CD4-positive, alpha-beta T cell treated with Interleukin-21 for 1 hour (primary cell): ENCODE data around the gene ARHGEF37.

ENCODE experiments used
- DNase-seq: peaks from one replicate; pipeline ENCODE4 v3.0.0-alpha.2; 2020

Gene ARHGEF37

GRCh38 chr5:149604321-149604720 lies 23.0 kb downstream of the ARHGEF37 start:
- DNase-seq = no peak

- DNase-seq = no peak
These were observed 24.2 kb downstream of the ARHGEF37 start for GRCh38 chr5:149605354-149605997.

DNA sequence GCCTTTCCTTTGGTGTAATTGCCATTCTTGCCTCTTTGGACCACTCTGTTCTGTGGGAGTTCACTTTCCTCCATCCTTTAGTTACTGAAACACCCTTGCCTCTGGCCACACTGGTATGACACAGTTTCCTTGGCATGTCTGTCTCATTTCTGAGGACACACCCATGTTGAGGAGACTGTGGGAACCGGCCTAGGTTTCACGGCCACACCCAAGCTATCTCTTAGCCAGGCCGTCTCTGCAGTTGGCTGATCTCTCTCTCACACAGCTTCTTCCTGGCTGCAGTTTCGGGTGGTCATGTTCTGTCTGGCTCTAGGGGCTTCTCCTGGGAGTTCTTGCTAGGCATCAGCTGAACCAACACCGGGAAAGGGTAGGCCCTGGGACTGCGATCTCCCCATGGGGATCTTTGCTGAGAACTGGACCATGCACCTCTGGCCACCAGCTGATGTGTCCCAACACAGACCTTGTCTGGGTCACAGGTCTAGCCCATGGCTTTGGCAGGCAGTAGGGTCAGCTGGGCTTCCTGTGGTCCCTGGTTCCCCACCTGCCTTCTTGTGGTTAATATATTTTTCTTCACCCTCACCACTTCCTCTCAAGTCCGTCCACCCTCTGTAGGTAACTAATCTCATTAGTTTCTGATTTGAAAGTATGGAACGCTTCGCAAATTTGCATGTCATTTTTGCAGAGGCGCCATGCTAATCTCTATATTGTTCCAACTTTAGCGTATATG lies 24.9 kb downstream of the ARHGEF37 start:
- peak; percentile 9 for DNase-seq

DNA sequence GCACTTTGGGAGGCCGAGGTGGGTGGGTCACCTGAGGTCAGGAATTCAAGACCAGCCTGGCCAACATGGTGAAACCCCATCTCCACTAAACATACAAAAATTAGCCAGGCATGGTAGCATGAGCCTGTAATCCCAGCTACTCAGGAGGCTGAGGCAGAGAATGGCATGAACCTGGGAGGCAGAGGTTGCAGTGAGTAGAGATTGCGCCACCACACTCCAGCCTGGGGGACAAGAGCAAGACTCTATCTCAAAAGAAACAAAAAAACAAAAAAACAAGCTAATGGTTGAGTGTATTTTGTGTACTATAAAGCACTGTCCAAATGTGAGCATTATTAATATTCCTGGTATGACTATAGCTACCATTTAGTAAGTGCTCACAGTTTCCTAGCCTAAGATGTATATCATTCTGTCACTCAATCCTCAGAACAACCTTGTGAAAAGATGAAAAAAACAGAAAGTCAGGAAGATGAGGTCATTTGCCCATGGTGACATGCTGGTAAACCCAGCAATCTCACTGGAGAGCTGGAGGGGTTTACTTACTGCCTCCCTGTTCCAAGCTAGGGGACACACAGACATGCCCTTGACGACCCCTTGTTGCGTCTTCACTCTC lies 27.7 kb downstream of the ARHGEF37 start:
- no peak for DNase-seq

DNA sequence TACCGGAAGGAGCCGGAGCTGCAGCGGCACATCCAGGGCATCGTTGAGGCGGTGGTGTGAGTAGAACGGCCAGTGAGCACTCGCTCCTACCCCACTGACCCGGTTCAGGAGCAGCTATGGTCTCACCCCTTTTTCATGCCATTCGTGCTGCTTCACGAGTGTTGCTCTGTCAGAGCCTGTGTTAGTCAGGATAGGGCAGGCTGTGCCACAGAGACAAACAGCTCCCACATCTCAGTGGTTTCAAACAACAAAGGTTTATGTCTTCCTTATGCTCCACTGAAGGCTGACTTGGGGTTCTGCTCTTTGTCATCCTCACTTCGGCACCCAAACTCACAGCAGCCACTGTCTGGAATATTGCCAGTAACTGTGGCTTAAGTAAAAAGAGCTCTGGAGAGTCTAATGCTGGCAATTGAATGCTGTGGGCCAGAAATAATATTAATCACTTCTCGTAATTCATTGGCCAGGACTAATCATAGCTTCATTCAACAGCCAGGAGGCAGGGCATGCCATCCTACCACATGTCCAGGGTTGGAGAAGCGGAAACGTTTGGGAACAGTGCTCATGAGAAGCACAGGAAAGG lies 28.4 kb downstream of the ARHGEF37 start:
- no peak for DNase-seq

GRCh38 chr5:149610589-149611255 lies 29.4 kb downstream of the ARHGEF37 start:
- no peak for DNase-seq

GRCh38 chr5:149611326-149611725 lies 30.0 kb downstream of the ARHGEF37 start:
- no peak for DNase-seq

- no peak for DNase-seq
These were observed 33.0 kb downstream of the ARHGEF37 start for GRCh38 chr5:149614034-149614907.

GRCh38 chr5:149615976-149616375 lies 34.7 kb downstream of the ARHGEF37 start:
- no peak for DNase-seq

DNA sequence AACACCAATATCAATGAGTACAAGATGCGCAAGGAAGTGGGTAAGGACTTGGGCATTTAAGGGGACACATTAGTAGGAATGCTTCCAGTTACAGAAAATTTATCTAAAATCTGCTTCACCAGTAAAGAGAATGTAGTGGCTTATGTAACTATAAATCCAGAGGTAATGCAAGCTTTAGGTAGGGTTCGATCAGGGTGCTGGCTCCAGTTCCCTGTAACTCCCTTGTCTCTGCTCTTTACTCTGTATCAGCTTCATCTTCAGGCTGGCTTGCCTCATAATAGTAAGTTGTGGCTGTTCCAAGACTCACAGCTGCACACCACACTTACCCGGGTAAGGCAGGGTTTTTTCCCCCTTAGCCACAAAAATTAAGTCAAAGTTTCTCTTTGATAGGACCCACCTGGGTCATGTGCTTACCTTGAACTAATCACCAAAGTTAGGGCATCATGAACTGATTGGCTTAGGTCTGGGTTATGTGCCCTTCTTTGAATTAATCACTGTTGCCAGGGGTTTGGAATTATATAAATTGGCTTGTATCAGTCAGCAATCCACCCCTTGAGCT lies 35.5 kb downstream of the ARHGEF37 start:
- DNase-seq = no peak

GRCh38 chr5:149617760-149618306 lies 36.5 kb downstream of the ARHGEF37 start:
- DNase-seq = no peak

DNA sequence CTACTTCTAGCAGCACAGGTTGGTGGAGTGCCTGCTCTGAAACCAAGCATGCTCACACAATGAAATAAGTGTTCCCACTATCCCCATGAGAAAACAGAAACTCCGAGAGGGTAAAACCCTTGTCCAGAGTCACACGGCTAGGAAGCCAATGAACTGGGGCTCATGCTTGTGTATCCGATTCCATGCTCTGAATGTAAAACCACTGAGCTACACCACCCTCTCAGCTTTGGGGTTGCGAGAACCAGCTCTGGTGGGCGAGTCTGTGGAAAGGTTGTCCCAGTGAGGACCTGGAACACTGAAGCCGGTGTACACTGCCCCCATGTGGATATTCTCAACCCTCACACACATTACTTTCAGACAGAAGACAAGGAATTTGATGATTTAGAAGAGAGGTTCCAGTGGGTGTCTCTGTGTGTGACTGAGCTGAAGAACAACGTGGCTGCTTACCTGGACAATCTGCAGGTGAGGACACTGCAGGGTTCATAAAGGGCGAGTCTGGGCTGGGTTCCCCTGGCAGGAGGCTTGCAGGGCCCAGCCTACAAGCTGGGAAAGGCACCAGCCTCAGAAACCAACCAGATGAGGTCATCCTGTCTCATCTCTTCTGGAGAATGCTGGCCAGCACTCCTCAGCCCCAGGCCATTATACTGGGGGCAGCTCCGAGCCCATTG lies 37.4 kb downstream of the ARHGEF37 start:
- peak; percentile 14 for DNase-seq

- no peak for DNase-seq
These were observed 40.3 kb downstream of the ARHGEF37 start for GRCh38 chr5:149621415-149622098.

GRCh38 chr5:149622466-149622865 lies 41.2 kb downstream of the ARHGEF37 start:
- no peak for DNase-seq

GRCh38 chr5:149623473-149623872 lies 42.2 kb downstream of the ARHGEF37 start:
- DNase-seq = no peak

- DNase-seq = no peak
These were observed 45.8 kb downstream of the ARHGEF37 start for GRCh38 chr5:149627070-149627469.

- DNase-seq = no peak
These were observed 46.9 kb downstream of the ARHGEF37 start for GRCh38 chr5:149628221-149628620.

- no peak for DNase-seq
These were observed 47.6 kb downstream of the ARHGEF37 start for GRCh38 chr5:149628846-149629388.

DNA sequence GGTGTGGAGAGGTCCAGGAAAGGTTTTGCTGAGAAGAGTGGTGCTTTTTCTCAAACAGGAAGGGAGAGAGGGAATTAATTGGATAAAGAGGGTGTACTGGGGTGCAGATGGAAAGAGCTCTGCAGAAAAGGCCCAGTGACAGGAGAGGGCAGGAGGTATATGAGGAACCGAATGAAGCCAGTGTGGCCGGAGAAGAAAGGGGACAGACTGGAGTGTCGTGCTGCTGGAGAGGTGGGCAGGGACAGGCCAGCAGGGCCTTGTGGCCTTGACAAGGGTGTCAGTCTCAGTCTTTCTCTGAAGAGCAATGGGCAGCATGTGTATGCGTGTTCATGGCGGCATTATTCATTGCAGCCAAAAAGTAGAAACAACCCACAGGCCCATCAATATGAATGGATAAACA lies 48.1 kb downstream of the ARHGEF37 start:
- DNase-seq = no peak

GRCh38 chr5:149630337-149630736 lies 49.0 kb downstream of the ARHGEF37 start:
- DNase-seq = no peak
